NCI-H82 treated with DMSO at 0.1 percent for 48 hours (cell line): ENCODE results near the gene XXYLT1.
"Not testable (repeated sequence)": the region's sequence is repeated elsewhere in the genome, so short reads cannot be mapped to it uniquely, and the experiment has no call there.

ENCODE experiments used
- DNase-seq: peaks from one replicate; lab custom pipeline; 2025; ENCODE audit not compliant: unreplicated experiment; lab: John Stamatoyannopoulos, UW

Gene XXYLT1

DNA sequence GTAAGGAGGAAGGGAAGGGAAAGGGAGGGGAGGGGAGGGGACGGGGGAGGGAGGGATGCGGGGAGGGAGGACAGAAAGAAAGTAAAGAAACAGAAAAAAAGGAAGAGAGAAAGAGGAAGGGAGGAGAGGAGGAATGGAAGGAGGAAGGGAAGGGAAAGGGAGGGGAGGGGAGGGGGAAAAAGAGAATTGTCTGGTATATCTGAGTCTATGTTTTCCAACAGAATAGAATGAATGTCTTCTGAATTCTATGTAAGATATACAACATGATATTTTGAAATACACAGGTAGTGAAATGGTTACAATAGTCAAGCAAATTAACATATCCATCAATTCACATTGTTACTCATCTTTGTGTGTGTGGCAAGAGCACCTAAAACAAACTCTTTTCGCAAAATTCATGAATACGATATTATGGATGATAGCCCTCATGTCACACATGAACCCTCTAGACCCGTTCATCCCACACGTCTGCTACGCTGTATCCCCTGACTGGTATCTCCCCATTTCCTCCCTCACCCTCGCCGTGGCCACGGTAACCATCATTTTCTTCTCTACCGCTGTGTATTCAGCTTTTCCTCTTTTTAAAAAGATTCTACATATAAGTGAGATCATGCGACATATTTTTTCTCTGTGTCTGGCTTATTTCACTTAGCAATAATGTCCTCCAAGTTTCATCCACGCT lies 168.9 kb downstream of the XXYLT1 start:
- DNase-seq: no peak

DNA sequence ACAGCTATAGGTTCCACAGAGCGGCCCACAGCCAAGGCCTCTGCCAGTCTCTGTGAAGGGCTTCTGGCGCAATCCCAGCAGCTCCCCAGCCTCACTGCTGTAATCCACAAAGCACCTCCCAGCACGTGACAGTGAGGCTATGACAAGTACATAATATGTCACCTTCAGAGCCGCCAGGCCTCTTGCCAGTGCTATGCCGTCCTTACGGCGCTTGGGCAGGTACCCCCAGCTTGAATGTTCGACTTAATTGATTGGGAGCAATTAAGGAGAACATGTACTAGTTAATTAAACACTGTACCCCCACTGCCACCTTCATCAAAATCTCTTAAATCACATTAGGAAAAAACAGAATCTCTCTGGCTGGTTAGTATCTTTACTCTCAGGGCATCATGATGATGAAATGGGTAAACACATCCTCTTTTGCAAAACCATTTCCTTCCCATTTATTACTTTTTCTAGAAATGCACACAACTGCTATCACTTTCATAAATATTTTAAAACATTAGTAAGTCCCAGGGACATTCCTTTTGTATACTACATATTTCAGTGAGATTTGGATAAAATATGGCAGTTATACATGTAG lies 169.9 kb downstream of the XXYLT1 start:
- DNase-seq: no peak

DNA sequence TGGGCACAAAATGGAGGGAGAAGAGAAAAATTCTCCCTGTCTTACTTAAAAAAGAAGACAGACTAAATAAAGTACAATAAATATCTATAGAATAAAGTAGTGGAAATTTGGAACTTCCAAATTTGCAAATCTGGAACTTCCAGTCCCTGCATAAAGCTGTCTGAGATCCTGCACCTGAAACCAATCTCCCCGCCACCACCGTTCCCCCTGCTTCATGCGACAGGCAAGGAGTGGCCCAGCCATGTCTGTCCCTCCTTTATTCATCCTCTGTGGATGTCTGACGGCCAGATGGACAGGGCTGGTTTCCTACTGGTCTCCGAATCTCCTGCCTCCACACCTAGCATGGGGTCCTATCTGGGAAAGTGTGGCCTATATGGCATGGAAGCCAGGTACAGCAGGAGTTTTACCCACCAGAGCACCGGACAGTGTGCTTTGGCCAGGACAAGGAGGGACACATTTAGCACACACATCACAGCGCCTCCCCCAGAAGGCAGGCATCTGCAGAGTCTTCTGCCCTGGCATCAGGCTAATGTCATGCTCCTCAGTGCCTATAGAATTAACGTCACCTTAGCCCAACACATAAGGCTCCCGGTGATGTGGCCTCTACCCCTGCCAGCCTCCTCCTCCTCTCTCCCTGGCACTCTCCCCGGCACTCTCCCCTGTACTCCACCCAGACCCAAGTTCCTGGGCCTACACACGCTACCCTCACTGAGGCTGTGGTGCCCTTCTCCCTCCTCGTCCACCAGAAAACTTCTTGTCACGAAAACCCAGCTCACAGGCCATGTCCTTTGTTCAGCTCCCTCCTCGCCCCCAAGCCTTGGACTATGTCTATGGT lies 170.8 kb downstream of the XXYLT1 start:
- no peak for DNase-seq

DNA sequence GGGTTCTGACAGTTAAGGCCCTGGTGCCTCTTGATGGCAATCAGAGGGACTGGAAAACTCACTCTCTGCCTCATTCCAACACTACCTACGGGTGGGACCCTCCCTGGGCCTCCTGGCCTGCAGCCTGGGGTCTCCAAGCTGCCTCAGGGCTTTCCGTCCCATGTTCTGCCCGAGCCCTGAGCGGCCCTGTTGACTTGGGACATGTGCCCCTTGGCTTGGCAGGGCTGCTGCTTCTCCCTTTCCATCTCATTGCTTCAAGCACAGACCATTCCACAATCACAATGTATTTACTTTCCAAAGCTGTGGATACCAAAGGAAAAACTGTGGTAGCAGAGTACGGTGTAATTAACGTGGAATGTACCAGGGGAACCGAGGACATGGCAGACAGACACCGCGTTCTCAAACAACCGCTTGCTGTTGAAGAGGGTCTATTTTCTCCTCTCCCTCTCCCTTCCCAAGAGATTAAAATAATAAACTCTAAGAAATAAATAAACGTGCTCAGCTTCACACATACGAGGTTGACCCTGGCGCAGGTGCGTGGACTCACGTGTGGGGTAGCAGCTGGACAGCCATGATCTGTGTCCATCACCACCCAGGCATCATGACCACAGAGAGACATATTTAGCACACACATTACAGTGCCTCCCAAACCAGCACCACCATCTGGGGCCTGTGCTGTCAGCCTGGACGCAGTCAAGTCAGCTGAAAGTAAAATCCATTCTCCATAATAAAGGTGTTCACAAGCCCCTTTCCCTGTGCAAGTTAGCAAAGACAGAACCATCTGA lies 172.0 kb downstream of the XXYLT1 start:
- no peak for DNase-seq

DNA sequence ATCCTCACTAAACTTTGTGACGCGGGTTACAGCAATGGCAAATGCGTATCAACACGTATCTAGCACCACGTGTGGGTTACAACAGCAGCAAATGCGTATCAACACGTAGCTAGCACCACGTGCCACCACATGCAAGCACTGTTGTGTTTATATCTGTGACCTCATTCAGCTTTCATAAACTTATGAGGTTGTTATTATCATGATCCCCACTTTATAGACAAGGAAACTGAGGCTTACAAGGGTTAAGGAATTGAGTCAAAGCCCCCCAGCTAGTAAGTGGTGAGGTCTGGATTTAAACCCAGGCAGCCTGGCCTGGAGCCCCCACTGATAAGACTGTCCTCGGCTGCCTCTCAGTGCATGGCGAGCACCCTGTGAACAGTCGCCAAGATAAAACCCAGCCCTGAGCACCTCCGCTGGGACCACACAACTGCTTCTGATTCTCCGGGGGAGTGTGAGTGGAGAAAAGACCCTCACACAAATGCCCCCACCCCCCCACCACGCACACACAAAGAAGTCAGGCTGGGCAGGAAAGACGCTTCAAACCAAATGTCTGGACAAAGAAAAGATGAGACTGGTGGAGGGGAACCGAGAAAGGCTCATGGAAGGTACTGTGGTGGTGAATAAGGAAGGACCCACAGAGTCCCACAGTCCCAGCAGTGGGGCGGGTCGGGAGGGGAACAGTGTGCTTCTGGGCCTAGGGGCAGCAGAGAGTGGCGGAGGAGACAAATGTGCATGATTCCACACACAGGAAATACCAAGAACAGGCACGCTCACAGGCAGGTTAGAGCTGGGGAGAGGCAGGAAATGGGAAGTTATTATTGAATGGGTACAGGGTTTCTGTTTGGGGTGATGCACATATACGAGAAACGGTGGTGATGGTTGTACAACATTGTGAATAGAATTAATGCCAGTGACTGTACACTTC lies 173.4 kb downstream of the XXYLT1 start:
- no peak for DNase-seq

DNA sequence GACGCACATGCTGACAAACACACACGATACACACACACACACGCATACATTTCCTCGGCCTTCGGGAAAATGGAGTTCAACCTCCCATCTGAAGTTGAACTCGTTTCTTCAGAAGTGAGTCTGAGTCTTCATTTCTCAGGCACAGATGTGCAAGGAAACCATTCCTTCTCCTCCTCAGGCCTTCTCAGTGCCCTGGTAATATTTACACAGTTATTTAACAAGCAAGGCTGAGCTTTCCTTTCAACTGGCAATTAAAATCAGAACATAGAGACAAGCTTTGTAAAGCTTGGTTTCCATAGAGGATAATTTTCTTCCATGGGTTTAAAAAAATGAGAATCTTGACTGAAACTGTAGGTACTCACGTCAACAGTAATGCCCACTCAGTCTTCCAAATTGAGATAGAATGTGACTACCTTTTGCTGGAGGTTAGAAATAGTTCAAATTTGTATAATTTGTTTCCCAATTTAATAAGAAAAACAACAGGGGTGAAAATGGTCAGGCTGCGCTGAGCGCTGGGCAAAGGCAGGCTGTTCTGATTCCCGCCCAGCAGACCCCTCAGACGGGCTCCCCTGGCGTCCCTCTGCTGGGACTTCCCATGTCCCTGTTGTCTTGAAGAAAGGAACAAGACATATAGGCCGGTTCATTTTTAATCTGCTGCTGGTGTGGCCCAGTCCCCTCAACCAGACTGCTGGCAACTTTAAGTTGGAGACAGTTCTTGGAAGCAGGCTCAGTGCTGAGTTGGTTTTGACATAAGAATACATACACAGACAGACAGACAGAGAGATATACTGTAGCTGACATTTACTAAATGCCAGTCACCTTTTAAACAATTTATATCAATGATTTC lies 174.3 kb downstream of the XXYLT1 start:
- DNase-seq: no peak

DNA sequence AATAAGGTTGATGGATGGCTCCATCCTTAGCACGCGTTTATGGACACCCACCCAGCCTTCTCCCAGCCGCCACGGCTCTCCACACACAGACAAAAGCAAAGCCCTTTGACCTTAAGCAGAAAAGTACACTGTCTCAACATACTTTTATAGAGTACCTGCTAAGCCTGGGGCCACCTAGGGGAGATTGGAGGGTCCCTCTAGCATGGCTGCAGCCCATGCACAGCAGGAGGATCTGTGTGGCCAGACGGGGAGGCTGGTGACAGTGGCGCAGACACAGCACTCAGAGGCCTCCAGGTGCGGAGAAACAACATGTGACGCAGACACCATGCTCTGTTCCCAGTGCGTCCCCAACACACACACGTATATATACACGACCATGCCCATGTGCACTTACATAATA lies 174.9 kb downstream of the XXYLT1 start:
- DNase-seq: no peak

DNA sequence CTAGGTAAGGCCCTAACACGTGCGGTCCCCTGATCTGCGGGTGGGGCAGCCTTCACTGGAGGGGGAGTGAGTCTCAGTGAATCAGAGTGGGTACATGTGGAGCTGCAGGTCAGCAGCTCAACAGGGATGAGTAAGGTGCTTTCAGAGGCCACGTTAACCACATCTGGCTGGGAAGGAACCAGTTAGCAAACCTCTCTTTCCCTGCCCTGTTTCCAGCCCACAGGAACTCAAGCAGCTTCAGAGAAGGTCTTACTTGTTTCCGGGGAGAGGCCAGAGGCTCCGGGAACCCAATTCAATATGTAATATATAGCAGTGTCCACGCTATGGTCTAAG lies 175.3 kb downstream of the XXYLT1 start:
- DNase-seq: no peak

DNA sequence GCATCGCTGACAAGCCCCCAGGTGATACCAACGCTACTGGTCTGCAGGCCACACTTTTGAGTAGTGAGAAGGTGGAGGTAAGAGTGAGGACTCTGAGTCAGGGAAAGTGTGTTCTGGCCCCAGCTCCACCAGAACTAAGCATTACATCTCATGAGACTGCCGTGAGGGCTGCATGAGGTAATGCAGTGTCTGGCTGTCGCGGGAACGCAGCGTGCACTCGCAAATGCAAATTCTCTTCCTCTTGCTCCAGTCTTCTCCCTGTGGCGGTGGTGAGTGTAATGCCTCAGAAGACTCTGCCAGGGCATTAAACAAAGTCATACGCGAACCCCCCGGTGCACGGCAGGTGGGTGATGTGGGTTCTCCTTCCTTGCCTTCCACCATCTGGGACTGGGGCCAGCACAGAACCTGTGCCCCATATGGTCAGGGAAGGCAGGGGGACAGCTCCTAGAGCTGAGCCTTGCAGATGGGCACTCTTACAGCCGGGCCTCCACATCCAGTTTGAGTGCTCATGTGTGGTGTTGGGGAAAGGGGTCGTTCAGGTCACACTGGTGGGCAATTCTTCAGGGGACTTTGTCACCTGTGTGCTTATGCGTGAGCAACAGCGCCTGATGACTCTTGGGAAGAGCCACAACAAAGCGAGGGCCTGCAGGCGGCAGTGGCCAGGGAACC lies 175.8 kb downstream of the XXYLT1 start:
- no peak for DNase-seq

DNA sequence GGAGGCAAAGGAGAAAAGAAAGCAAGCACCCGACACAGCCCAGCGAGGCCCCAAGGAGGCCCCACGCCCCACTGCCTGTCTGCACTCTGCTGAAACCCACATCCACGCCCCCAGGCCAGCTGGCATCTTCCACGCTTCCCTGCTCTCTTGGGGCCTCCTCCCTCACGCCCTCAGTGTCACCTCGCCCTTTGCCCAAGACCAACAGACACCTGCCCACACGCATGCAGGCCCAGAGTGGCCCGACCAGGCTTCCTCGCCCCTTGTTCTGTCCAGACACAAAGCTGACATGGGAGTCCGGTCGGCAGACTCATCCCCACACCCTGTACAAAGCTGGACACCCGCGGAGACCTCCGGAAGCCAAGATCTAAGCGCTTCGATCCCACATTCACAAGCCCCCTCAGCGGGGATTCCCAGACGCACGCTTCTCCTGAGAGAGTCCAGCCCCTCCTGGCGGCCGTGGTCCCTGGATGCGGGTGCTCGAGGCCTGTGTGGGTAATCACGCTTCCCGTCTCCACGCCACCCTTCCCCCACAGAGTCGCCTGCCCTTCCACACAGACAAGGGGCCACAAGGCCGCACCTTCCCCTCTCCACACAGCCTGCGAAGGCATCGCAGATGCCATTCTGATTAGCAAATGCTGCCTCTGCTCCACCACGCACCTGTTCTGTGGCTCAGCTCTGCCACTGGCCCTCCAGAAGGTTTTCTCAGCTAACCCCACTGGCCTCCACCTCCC lies 176.6 kb downstream of the XXYLT1 start:
- no peak for DNase-seq

DNA sequence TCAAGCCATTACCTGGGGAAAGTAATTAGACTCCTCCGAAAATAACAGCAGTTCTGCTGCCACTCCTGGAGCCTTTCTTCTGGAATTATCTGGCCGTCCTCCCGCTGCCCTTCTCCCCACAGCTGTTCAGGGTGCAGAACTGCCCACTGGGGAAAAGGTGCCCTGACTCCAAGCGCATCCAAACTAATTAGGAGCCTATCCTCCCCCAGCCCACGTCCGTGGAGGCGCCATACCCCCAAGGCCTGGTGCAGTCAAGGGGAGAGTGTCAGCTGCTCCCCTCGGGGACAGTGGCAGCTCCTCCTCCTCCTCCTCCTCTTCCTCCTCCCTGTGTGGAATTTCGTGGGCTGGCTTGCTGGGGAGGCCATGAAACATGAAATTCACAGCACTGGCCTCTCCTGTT lies 177.2 kb downstream of the XXYLT1 start:
- no peak for DNase-seq

DNA sequence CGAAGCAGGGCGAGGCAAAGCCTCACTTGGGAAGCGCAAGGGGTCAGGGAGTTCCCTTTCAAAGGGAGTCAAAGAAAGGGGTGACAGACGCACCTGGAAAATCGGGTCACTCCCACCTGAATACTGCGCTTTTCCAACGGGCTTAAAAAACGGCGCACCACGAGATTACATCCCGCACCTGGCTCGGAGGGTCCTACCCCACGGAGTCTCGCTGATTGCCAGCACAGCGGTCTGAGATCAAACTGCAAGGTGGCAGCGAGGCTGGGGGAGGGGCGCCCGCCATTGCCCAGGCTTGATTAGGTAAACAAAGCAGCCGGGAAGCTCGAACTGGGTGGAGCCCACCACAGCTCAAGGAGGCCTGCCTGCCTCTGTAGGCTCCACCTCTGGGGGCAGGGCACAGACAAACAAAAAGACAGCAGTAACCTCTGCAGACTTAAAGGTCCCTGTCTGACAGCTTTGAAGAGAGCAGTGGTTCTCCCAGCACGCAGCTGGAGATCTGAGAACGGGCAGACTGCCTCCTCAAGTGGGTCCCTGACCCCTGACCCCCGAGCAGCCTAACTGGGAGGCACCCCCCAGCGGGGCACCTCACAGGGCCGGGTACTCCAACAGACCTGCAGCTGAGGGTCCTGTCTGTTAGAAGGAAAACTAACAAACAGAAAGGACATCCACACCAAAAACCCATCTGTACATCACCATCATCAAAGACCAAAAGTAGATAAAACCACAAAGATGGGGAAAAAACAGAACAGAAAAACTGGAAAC lies 182.9 kb downstream of the XXYLT1 start:
- DNase-seq: not testable (repeated sequence)

DNA sequence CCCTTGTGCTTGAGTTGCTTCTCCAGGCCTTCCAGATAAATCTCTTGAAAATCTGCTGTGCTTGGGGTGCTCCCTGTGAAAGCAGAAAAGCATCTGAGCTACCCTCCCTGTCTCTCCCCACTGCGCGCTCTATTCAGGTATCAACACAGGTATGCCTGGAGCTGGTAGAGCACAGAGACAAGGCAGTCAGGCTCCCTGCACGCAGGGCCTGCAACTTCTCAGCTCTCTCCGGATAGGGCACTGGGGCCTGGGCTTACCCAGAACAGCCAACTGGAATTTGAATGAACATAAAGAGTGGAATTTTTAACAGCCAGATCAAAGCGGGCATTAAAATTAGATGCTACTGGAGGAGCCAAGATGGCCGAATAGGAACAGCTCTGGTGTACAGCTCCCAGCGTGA lies 183.6 kb downstream of the XXYLT1 start:
- DNase-seq: no peak

DNA sequence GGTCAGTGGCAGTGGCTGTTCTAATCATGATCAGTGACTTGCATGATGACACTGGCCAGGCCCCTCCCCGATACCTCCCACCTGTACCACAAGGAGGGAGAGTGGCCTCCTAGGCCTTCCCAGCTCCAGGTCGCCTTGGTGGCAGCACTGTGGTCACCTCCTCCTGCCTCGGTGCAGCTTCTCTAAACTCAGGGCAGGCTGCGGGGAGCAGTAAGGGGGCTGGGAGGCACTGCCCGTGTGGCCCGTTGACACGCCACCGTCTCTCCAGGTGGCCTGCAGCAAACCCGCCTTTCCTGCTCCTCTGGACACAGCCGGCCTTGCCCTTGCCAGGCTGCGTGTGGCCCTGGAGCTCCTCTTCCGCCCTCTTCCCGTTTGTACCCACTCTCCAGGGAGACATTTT lies 184.1 kb downstream of the XXYLT1 start:
- DNase-seq: no peak

DNA sequence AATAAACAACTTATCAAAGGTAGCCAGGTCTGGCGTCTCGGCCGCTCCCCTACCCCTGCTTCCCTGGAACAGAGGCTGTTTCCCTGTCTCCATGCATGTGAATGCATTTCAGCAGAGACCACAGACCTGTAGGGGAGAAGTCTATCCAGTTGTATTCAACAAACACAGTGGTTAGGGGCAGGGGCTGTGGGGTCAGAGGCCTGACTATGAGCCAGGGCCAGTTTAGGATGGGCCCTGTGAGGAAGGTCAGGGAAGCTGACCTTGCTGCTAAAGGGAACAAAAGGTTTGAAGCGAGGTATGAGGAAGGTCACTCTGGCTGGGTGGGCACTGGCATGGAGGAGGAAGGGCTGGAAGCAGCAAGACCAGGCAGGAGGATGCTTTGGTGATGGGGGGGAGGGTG lies 184.6 kb downstream of the XXYLT1 start:
- DNase-seq: no peak

DNA sequence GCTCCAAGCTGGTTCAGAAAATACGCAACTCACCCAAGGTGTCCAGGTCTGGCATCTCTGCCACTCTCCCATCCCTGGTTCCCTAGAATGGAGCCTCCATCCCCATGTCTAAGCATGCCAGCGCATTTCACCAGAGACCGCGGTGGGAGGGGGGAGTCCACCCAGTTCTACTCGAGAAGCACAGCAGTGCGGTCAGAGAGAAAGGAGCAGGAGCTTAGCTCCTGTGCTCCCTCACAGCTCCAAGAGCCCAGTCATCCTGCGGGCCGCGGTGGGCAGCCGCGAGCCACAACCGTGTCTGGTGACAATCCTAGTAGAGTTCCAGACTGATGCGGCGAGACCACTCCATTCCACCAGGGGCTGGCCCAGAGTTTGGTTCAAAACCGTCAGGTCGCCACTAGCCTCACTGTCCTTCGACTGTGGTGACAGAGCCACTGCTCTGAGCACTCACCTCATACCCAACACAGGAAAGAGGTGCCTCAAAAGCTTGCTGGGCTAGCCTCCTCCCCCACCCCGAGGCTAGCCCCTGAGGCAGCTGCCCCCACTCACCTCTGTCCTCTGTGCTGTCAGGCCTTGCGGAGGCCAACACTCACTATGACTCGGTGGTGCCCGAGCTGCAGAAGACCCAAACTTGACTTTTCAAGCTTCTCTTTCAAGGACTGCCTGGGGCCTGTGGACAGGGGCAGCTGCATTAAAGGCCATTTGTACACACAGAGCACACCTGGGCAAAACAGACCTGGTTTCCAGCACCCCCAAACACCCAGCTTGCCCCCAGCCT lies 185.4 kb downstream of the XXYLT1 start:
- DNase-seq: no peak

DNA sequence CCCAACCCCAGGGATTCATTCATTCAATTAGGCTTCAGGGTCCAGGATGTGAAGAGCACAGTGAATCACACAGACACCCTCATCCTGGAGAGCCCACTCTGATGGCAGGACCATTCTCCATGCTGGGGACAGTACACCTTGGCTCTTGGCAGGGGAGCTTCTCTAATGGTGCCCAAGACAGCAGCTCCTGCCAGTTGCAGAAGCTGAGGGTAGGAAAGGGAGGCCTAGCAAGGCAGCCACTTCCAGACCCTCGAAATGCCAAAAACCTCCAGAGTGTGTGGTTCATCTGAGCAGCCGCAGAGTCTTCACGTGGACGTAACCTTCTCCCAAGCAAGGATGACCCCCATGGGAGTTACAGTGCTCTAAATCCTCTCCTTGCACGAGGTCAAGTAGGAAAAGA lies 186.2 kb downstream of the XXYLT1 start:
- no peak for DNase-seq
